Stomach smooth muscle (tissue), 2 donors: ENCODE results near the gene MSRB1.
"Not testable (repeated sequence)": the region's sequence is repeated elsewhere in the genome, so short reads cannot be mapped to it uniquely, and the experiment has no call there.

Experiments used
- H3K27ac ChIP-seq: one replicate; pipeline ENCODE4 v1.7.0; 2013; ENCODE audit warnings: mild to moderate bottlenecking, low read length, inconsistent platforms
- H3K27me3 ChIP-seq, 2 donors: one replicate each; pipeline ENCODE4 v1.7.0; 2013; ENCODE audit warnings: low read length in 2 of 2; ENCODE audit not compliant: insufficient read depth in 2 of 2, control insufficient read depth in 1 of 2
- H3K36me3 ChIP-seq, 2 donors: one replicate each; pipeline ENCODE4 v1.7.0; 2013; ENCODE audit warnings: low read length in 2 of 2; ENCODE audit not compliant: control insufficient read depth in 2 of 2, insufficient read depth in 2 of 2
- H3K4me1 ChIP-seq: one replicate; pipeline ENCODE4 v1.7.0; 2013; ENCODE audit warnings: low read length; ENCODE audit not compliant: control insufficient read depth, insufficient read depth
- H3K4me3 ChIP-seq, 2 donors: one replicate each; pipeline ENCODE4 v1.7.0; 2013; ENCODE audit warnings: low read length in 2 of 2
- H3K9ac ChIP-seq, 2 donors: one replicate each; pipeline ENCODE4 v1.7.0; 2013; ENCODE audit warnings: low read length in 2 of 2, mild to moderate bottlenecking in 1 of 2
- H3K9me3 ChIP-seq, 2 donors: one replicate each; pipeline ENCODE4 v1.7.0; 2013; ENCODE audit warnings: low read length in 2 of 2; ENCODE audit not compliant: control insufficient read depth in 2 of 2
- donor health status: healthy.
- donor health status: Pancreatic carcinoma.

The MSRB1 gene

DNA sequence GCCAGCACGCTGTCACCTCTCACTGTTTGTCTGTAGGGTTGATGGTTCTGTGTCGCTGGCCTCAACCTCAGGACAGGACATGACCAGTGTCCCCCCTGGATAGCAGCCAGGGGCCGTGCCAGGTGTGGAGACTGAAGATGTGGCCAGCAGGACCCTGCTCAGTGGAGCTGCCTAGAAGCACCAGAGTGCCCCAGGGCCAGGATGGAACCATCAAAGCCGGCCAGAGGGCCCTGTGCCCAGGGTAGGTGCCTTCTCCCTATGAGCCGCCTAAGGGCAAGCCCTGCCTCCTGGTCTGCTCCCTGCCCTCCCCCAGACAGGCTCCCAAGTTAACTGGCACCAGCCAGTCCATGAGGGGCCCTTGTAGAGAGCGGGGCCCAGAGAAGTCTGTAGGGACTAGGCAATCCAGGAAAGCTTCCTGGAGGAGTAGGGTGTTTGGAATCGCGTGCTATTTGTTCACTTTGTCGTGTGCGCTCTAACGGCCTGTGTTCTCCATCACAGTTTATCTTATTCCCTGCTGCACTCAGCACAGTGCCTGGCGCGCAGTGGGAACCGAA lies 15.8 kb upstream of the MSRB1 start:
- Histone ChIP-seq H3K27me3 (no peaks in the 10 kb centered on the region), H3K36me3 (peaks cover 13 to 16% of the 10 kb centered on the region in 2 donors), H3K27ac (peak overlapping the region; percentile 87), H3K4me1 (peaks cover 18% of the 10 kb centered on the region), H3K9ac (peak overlapping the region; percentile 66 to 90), H3K4me3 (peak overlapping the region; percentile 18 to 86), H3K9me3 (no peaks in the 10 kb centered on the region)

DNA sequence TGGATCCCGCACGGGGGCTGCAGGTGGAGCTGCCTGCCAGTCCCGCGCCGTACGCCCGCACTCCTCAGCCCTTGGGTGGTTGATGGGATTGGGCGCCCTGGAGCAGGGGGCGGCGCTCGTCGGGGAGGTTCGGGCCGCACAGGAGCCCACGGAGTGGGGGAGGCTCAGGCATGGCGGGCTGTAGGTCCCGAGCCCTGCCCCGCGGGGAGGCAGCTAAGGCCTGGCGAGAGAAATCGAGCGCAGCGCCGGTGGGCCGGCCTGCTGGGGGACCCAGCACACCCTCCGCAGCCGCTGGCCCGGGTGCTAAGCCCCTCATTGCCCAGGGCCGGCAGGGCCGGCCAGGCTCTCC lies 15.1 kb upstream of the MSRB1 start:
- H3K9ac ChIP-seq, H3K9me3 ChIP-seq, H3K4me3 ChIP-seq, H3K27ac ChIP-seq, H3K27me3 ChIP-seq: not testable (repeated sequence)
- H3K4me1 ChIP-seq = peaks cover 14% of the 10 kb centered on the region
- H3K36me3 ChIP-seq = peaks cover 11 to 14% of the 10 kb centered on the region in 2 donors

DNA sequence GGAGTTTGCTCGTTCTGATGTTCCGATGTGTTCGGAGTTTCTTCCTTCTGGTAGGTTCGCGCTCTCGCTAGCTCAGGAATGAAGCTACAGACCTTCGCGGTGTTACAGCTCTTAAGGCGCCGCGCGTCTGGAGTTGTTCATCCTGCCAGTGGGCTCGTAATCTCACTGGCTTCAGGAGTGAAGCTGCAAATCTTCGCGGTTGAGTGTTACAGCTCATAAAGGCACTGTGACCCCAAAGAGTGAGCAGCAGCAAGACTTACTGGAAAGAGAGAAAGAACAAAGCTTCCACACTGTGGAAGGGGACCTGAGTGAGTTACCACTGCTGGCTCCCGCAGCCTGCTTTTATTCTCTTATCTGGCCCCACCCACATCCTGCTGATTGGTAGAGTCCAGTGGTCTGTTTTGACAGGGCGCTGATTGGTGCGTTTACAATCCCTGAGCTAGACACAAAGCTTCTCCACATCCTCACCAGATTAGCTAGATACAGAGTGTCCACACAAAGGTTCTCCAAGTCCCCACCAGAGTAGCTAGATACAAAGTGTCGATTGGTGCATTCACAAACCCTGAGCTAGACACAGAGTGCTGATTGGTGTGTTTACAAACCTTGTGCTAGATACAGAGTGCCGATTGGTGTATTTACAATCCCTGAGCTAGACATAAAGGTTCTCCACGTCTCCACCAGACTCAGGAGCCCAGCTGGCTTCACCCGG lies 14.6 kb upstream of the MSRB1 start:
- H3K27me3 ChIP-seq, H3K9ac ChIP-seq, H3K9me3 ChIP-seq, H3K4me3 ChIP-seq, H3K27ac ChIP-seq: not testable (repeated sequence)
- peaks cover 14% of the 10 kb centered on the region for H3K4me1 ChIP-seq
- peaks cover 7 to 11% of the 10 kb centered on the region in 2 donors for H3K36me3 ChIP-seq

DNA sequence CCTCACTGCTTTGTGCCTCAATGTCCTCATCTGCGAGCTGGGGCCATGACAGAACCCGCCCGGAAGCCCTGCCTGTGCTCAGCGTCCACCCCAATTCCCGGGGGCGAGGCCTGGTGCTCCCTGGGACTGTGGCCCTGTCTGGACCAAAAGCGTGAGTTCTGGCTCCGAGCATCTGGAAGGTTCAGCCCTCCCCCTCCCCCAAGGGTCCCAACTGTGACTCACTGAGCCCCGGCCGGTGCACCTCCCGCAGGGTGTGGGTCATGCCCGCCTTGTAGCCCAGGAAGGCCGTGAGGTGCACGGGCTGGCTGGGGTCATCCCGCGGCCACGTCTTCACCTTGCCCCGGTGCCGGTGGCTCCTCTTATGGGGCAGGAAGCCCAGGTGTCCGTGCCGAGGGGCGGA lies 10.7 kb upstream of the MSRB1 start:
- H3K27me3 ChIP-seq = no peaks in the 10 kb centered on the region
- no peak overlapping the region for H3K4me3 ChIP-seq
- no peak overlapping the region for H3K27ac ChIP-seq
- H3K9ac ChIP-seq = no peak overlapping the region
- H3K9me3 ChIP-seq = no peaks in the 10 kb centered on the region
- H3K4me1 ChIP-seq = peaks cover 1% of the 10 kb centered on the region
- no peaks in the 10 kb centered on the region for H3K36me3 ChIP-seq

DNA sequence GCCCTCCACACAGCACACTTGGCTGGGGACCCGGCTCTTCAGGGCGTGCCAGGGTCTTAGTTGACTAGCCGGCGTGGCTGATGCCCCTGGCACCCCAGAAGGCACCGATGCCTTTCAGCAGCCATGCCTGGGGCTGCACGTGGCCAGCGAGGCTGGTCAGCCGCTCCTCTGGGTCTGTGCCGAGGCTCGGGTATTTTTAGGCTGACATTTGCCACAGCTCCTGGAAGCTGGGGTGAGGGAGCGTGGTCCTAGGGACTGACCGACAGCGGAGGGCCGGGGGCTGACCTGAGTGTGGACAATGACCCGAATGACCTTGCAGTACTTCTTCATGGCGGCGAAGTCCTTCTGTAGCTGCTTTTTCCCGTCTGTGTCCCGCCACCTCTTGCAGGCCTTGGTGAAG lies 7.6 kb upstream of the MSRB1 start:
- H3K9ac ChIP-seq = no peak overlapping the region
- no peak overlapping the region for H3K27ac ChIP-seq
- H3K9me3 ChIP-seq = no peaks in the 10 kb centered on the region
- no peaks in the 10 kb centered on the region for H3K36me3 ChIP-seq
- no peaks in the 10 kb centered on the region for H3K27me3 ChIP-seq
- no peaks in the 10 kb centered on the region for H3K4me1 ChIP-seq
- H3K4me3 ChIP-seq = no peak overlapping the region

DNA sequence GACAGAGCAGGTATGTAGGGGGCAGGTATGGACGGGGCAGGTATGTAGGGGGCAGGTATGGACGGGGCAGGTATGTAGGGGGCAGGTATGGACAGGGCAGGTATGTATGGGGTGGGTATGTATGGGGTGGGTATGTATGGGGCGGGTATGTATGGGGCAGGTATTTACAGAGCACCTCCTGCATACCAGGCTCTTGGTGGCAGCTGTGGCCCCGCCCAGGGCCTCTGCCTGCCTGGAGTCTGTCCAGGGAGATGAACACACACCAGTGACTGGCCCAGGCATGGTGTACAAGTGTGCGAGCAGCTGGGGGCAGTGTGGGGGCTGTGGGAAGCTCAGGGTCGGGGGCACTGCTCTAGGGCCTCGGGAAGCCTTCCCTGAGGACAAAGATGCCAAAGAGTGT lies 7.0 kb upstream of the MSRB1 start:
- no peak overlapping the region for H3K27ac ChIP-seq
- no peak overlapping the region for H3K4me3 ChIP-seq
- H3K27me3 ChIP-seq = no peaks in the 10 kb centered on the region
- H3K36me3 ChIP-seq = no peaks in the 10 kb centered on the region
- no peaks in the 10 kb centered on the region for H3K4me1 ChIP-seq
- H3K9me3 ChIP-seq = no peaks in the 10 kb centered on the region
- no peak overlapping the region for H3K9ac ChIP-seq

DNA sequence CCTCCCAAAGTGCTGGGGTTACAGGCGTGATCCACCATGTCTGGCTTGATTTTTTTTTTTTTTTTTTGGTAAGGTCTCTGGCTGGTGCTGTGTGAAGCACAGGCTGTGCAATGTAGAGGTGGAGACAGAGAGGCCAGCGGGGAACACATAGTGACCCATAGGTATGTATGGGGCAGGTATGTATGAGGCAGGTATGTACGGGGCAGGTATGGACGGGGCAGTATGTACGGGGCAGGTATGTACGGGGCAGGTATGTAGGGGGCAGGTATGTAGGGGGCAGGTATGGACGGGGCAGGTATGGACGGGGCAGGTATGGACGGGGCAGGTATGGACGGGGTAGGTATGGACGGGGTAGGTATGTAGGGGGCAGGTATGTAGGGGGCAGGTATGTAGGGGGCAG lies 6.5 kb upstream of the MSRB1 start:
- H3K27ac ChIP-seq = no peak overlapping the region
- no peaks in the 10 kb centered on the region for H3K36me3 ChIP-seq
- H3K27me3 ChIP-seq = no peaks in the 10 kb centered on the region
- no peak overlapping the region for H3K9ac ChIP-seq
- no peaks in the 10 kb centered on the region for H3K4me1 ChIP-seq
- H3K9me3 ChIP-seq = no peaks in the 10 kb centered on the region
- H3K4me3 ChIP-seq = no peak overlapping the region

DNA sequence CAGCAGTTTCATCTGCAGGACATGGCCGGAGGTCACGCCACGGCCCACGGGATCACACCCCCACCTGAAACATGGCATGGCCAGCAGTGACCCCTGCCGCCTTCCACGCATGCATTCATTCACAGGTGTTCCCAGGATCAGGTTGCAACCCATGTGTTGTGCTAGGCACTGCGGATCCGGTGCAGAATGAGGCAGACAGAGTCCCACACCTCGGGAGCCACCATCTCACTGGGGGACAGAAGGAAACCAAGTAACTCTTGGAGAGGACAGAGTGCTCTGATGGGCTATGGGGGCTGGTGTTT lies 4.3 kb upstream of the MSRB1 start:
- Histone ChIP-seq H3K4me3 (no peak overlapping the region), H3K27ac (no peak overlapping the region), H3K9me3 (no peaks in the 10 kb centered on the region), H3K27me3 (no peaks in the 10 kb centered on the region), H3K36me3 (no peaks in the 10 kb centered on the region), H3K9ac (no peak overlapping the region), H3K4me1 (peaks cover 10% of the 10 kb centered on the region)

DNA sequence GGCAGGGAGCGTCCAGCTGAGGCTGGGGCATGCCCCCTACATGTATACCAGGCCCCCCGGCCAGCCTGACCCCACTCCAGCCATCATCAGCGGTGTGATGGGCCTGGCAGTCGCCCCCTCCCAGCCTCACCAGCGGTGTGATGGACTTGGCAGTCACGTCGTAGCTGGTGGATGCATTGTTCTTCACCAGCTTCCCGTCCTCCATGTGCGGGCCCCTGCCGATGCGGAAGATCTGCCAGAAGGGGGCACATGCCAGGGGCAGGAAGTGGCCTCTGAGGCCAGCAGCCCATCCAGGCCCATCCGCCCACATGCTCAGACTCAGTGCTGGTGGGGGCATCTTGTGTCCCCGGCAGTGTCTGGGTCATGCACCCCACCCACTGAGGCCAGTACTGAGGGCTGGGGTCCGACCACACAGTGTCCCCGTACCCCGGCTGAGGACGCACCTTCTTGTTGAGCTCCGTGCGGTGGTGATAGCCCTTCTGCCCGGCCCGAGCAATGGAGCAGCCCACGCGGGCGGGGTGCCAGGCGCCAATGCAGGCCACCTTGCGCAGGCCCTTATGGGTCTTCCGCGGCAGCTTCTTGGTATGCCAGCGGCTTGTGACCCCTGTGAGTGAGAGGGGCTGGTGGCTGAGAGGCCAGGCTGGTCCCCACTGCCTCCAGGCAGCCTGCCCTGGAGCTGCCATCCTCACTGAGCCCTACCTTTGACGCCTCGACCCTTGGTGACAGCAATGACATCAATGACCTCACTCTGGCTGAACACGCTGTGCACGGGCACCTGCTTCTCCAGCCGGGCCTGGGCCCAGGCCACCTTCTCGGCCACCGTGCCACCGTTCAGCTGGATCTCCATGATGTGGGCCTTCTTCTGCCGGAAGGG lies 3.7 kb upstream of the MSRB1 start:
- Histone ChIP-seq H3K36me3 (no peaks in the 10 kb centered on the region), H3K4me1 (peaks cover 16% of the 10 kb centered on the region), H3K27me3 (no peaks in the 10 kb centered on the region), H3K9me3 (no peaks in the 10 kb centered on the region), H3K4me3 (no peak overlapping the region), H3K27ac (no peak overlapping the region), H3K9ac (no peak overlapping the region)

DNA sequence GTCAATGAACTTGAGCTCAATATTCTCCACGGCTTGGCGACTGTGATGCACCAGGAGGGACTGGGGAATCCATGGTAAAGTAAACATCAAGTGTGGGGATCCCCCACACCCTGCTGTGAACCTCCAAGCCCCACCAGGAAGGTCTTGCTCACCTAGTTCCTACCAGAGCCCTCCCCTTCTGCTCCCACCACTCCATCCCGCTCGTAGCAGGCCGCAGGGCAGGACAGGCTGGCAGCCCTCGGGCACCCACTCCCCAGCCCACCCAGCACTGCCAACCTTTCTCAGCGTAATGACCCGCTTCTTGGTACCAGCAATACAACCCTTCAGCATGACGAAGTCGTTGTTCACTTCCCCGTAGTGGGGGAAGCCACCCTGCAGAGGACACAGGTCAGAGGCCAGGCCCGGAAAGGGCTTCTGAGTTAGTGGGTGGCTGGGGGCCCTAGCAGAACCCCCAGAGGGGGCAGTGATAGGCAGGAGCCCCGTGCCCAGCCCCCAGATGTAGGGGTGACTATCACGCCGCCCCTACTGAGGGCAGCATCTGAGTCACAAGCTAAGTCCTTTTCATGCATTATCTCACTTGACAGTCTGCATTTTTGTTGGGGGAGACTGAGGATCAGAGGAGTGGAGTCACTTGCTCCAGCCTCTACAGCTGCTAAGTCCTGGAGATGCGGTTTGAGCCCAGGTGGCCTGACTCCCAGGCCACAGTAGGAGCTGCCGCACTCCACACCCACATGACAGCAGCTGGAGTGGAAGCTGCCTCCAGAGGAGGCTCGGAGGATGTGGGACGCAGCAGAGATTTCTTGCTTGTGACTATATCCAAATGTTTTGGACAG lies 2.8 kb upstream of the MSRB1 start:
- no peak overlapping the region for H3K9ac ChIP-seq
- H3K36me3 ChIP-seq = no peaks in the 10 kb centered on the region
- H3K27ac ChIP-seq = no peak overlapping the region
- peaks cover 23% of the 10 kb centered on the region for H3K4me1 ChIP-seq
- no peaks in the 10 kb centered on the region for H3K9me3 ChIP-seq
- H3K4me3 ChIP-seq = no peak overlapping the region
- no peaks in the 10 kb centered on the region for H3K27me3 ChIP-seq
